H1 (cell line): ENCODE results near the gene NPY5R. TPM values are rescaled to one million over a fixed set of nuclear protein-coding genes. Genes with fewer than 3 reads are reported as not detected.

Experiments used
- CTCF ChIA-PET: fragments of 300-600 bp; sonication (Branson Sonifier 250); formaldehyde crosslinking; loops from one replicate; lab custom pipeline; 2021; ENCODE audit not compliant: partially characterized antibody; lab: Charles Lee
- POLR2A ChIA-PET: fragments of 300-600 bp; sonication (Branson Sonifier 250); formaldehyde crosslinking; loops from one replicate; lab custom pipeline; 2021; ENCODE audit warnings: inconsistent platforms; ENCODE audit not compliant: partially characterized antibody; lab: Charles Lee
- DNase-seq, 2 experiments: peaks; one replicate each; pipeline versions ENCODE4 v3.0.0 to v3.0.0-alpha.2; 2010 to 2022; ENCODE audit warnings: low spot score in 2 of 2, low read depth in 1 of 2, mixed read lengths in 1 of 2
- FAIRE-seq: peaks from 2 replicates; lab custom pipeline; 2011; peaks lifted over from hg19 to GRCh38; lab: Jason Lieb, UNC
- H2AFZ ChIP-seq: 2 replicates; pipeline ENCODE4 v1.8.1; 2012; ENCODE audit warnings: low read length, inconsistent platforms
- H2AK5ac ChIP-seq: 2 replicates; pipeline ENCODE4 v1.6.1; 2013; ENCODE audit warnings: low read depth, low read length
- H2BK120ac ChIP-seq: replicated peaks from 2 replicates; pipeline ENCODE3; 2013; ENCODE audit warnings: low read depth, low read length, inconsistent platforms
- H2BK12ac ChIP-seq: 2 replicates; pipeline ENCODE4 v1.6.1; 2013; ENCODE audit warnings: low read depth, low read length
- H2BK15ac ChIP-seq: 2 replicates; pipeline ENCODE4 v1.6.1; 2013; ENCODE audit warnings: low read length
- H2BK20ac ChIP-seq: 2 replicates; pipeline ENCODE4 v1.6.1; 2013; ENCODE audit warnings: low read length
- H2BK5ac ChIP-seq: 2 replicates; pipeline ENCODE4 v1.6.1; 2013; ENCODE audit warnings: low read depth, low read length
- H3K14ac ChIP-seq: 2 replicates; pipeline ENCODE4 v1.6.1; 2013; ENCODE audit warnings: inconsistent platforms; ENCODE audit not compliant: insufficient read length
- H3K18ac ChIP-seq: 2 replicates; pipeline ENCODE4 v1.6.1; 2013; ENCODE audit warnings: low read length; ENCODE audit errors: extremely low read depth
- H3K23ac ChIP-seq: 2 replicates; pipeline ENCODE4 v1.6.1; 2013; ENCODE audit warnings: inconsistent platforms; ENCODE audit not compliant: insufficient read length
- H3K23me2 ChIP-seq: 2 replicates; pipeline ENCODE4 v1.6.1; 2013; ENCODE audit warnings: low read depth, low read length
- H3K27ac ChIP-seq: 2 replicates; pipeline ENCODE4 v1.6.1; 2011; ENCODE audit warnings: low read depth, low read length, inconsistent platforms
- H3K27me3 ChIP-seq, 4 experiments: replicated peaks in 1 of 4; 1 replicate in 1 of 4; 2 replicates in 3 of 4; pipeline versions ENCODE4 v1.6.1 to v1.8.1; 2011 to 2013; ENCODE audit warnings: low read length in 3 of 4, mild to moderate bottlenecking in 3 of 4, inconsistent platforms in 2 of 4, mixed read lengths in 2 of 4, moderate library complexity in 1 of 4; ENCODE audit not compliant: control insufficient read depth in 3 of 4, insufficient read depth in 3 of 4; ENCODE audit errors: extremely low read depth in 1 of 4
- H3K36me3 ChIP-seq, 4 experiments: 2 replicates each; pipeline versions ENCODE4 v1.6.1 to v1.8.1; 2011 to 2013; ENCODE audit warnings: mild to moderate bottlenecking in 4 of 4, low read length in 3 of 4, moderate library complexity in 2 of 4, control low read depth in 1 of 4, inconsistent platforms in 1 of 4; ENCODE audit not compliant: insufficient read depth in 4 of 4, control insufficient read depth in 2 of 4
- H3K4ac ChIP-seq: replicated peaks from 2 replicates; pipeline ENCODE3; 2013; ENCODE audit warnings: low read length, low read depth, mixed read lengths, inconsistent platforms; ENCODE audit not compliant: insufficient read length
- H3K4me1 ChIP-seq, 4 experiments: replicated peaks in 1 of 4; 1 replicate in 1 of 4; 2 replicates in 3 of 4; pipeline versions ENCODE4 v1.6.1 to v1.8.1; 2011 to 2013; ENCODE audit warnings: low read length in 3 of 4, inconsistent platforms in 2 of 4, mixed read lengths in 1 of 4; ENCODE audit not compliant: insufficient read depth in 4 of 4, control insufficient read depth in 3 of 4
- H3K4me2 ChIP-seq, 2 experiments: 2 replicates each; pipeline versions ENCODE4 v1.6.1 to v1.8.1; 2011 to 2013; ENCODE audit warnings: low read depth in 2 of 2, low read length in 2 of 2, control low read depth in 1 of 2, inconsistent platforms in 1 of 2, mild to moderate bottlenecking in 1 of 2; ENCODE audit not compliant: insufficient read depth in 1 of 2
- H3K4me3 ChIP-seq, 4 experiments: fragments of 200-600, 300-600 bp in 1 of 4; sonication (generic), shearing (Covaris generic), sonication (Bioruptor Twin) in 1 of 4; 2 replicates each; pipeline versions ENCODE4 v1.5.1 to v1.8.1; 2011 to 2016; ENCODE audit warnings: low read length in 4 of 4, low read depth in 3 of 4, control low read depth in 2 of 4, inconsistent platforms in 2 of 4, mild to moderate bottlenecking in 2 of 4, mixed read lengths in 1 of 4, moderate library complexity in 1 of 4; ENCODE audit not compliant: insufficient read depth in 2 of 4; ENCODE audit errors: extremely low read depth in 1 of 4
- H3K56ac ChIP-seq: replicated peaks from 2 replicates; pipeline ENCODE3; 2013; ENCODE audit warnings: low read depth, mild to moderate bottlenecking, mixed read lengths, low read length, inconsistent platforms; ENCODE audit not compliant: insufficient read length
- H3K79me1 ChIP-seq: 2 replicates; pipeline ENCODE4 v1.6.1; 2013; ENCODE audit warnings: low read depth, low read length, control low read depth
- H3K79me2 ChIP-seq, 2 experiments: 2 replicates each; pipeline versions ENCODE4 v1.6.1 to v1.8.1; 2012 to 2013; ENCODE audit warnings: low read length in 2 of 2, mild to moderate bottlenecking in 2 of 2, inconsistent platforms in 1 of 2; ENCODE audit not compliant: insufficient read depth in 2 of 2, control insufficient read depth in 1 of 2
- H3K9ac ChIP-seq, 4 experiments: replicated peaks in 1 of 4; 1 replicate in 1 of 4; 2 replicates in 3 of 4; pipeline versions ENCODE4 v1.6.1 to v1.8.1; 2011 to 2013; ENCODE audit warnings: low read depth in 3 of 4, low read length in 3 of 4, control low read depth in 2 of 4, mild to moderate bottlenecking in 2 of 4, moderate library complexity in 2 of 4, inconsistent platforms in 1 of 4; ENCODE audit errors: extremely low read depth in 1 of 4
- H3K9me3 ChIP-seq, 2 experiments: 2 replicates each; pipeline versions ENCODE4 v1.6.1 to v1.8.1; 2012 to 2013; ENCODE audit warnings: mild to moderate bottlenecking in 2 of 2, moderate library complexity in 2 of 2, control low read depth in 1 of 2, inconsistent platforms in 1 of 2, low read depth in 1 of 2, low read length in 1 of 2, mixed read lengths in 1 of 2; ENCODE audit not compliant: insufficient read depth in 2 of 2
- H4K20me1 ChIP-seq, 2 experiments: replicated peaks in 1 of 2; 2 replicates each; pipeline versions ENCODE3 to v1.8.1; 2011 to 2013; ENCODE audit warnings: inconsistent platforms in 2 of 2, low read length in 2 of 2, mild to moderate bottlenecking in 1 of 2; ENCODE audit not compliant: insufficient read depth in 2 of 2, control insufficient read depth in 1 of 2
- H4K5ac ChIP-seq: 2 replicates; pipeline ENCODE4 v1.6.1; 2013; ENCODE audit warnings: low read length, low read depth, mixed read lengths, inconsistent platforms; ENCODE audit not compliant: insufficient read length
- H4K8ac ChIP-seq: 2 replicates; pipeline ENCODE4 v1.8.0; 2013; ENCODE audit warnings: mild to moderate bottlenecking, moderate library complexity, low read length, inconsistent platforms; ENCODE audit not compliant: insufficient read depth; ENCODE audit errors: extremely low read depth
- H4K91ac ChIP-seq: replicated peaks from 2 replicates; pipeline ENCODE3; 2013; ENCODE audit warnings: low read length, mixed read lengths, inconsistent platforms; ENCODE audit not compliant: insufficient read length
- CHD2 ChIP-seq: IDR thresholded peaks from 2 replicates; pipeline ENCODE4 v1.6.1; 2012; ENCODE audit warnings: low read length, improper control_type of control experiment
- EZH2 ChIP-seq: fragments of 200-600 bp; sonication (generic); IDR thresholded peaks from 2 replicates; pipeline ENCODE4 v1.7.1; 2012; ENCODE audit warnings: low read depth, mild to moderate bottlenecking, moderate library complexity, low read length, inconsistent platforms; ENCODE audit not compliant: severe bottlenecking
- SRF ChIP-seq: IDR thresholded peaks from 2 replicates; pipeline ENCODE4 v1.6.1; 2011; ENCODE audit warnings: mild to moderate bottlenecking, low read depth, low read length, moderate library complexity
- WGBS, 2 experiments: shearing (Covaris generic) in 1 of 2; methylation state at CpG; one replicate each; pipeline versions ENCODE4 v1.1.6 to v1.1.7; 2013 to 2015; ENCODE audit warnings: low lambda C conversion rate in 2 of 2, mixed read lengths in 2 of 2, inconsistent platforms in 1 of 2, low coverage in 1 of 2, missing lambda C conversion rate in 1 of 2; ENCODE audit not compliant: insufficient replicate concordance in 2 of 2, insufficient coverage in 1 of 2, insufficient read length in 1 of 2; ENCODE audit errors: extremely low coverage in 1 of 2, missing lambda C conversion rate in 1 of 2; 5-methylcytosine and 5-hydroxymethylcytosine counted together
- polyA plus RNA-seq, 7 experiments: library from polyadenylated mRNA; depleted of rRNA in 3 of 7; stranded (reverse) in 5 of 7; unstranded in 2 of 7; fragments of >200 nt in 5 of 7; fragments of 200-250 nt in 2 of 7; gene quantifications; 1 replicate in 5 of 7; 2 replicates in 1 of 7; 4 replicates in 1 of 7; pipeline versions ENCODE4 v1.2.1 to v1.2.3, GENCODE V29; 2011 to 2013; ENCODE audit warnings: missing spikeins in 2 of 7, mixed read lengths in 2 of 7
- total RNA-seq: library from RNA; stranded (reverse); fragmentation: NEBNext Ultra II Directional; extraction: Animal tissue kit (Norgen Biotek cat#: 25700); gene quantifications from 2 replicates; pipeline ENCODE4 v1.2.1, GENCODE V29; 2021

Gene NPY5R
- total and polyA plus RNA-seq, 2 of the 8 experiments (the other 6 are each of a cell fraction or from before 2014, with no cell fraction given), result 1.5 to 1.9 TPM

DNA sequence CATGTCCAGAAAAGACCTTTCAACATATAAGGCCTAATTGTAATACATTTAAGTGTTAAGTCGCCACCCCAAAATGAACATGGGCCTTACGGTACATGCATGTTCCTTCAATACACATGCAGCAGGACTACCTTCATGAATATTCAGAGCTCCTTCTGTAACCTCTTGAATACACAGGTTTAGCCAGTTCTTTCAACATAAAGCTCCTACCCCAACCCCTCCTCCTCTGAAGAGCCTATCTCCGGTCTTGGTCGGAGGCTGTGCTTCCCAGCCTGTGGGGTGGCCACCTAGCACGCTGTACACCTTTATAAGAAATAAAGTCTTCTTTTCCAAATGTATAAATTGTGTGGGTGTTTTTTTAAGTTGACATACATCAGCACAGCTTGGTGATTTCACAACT is 28.3 kb downstream of the NPY5R start:
- H4K20me1 ChIP-seq, result no peaks in the 10 kb centered on the region
- TF ChIP-seq EZH2 (no peak), CHD2 (no peak), SRF (no peak)
- H3K14ac ChIP-seq, result no peak overlapping the region
- no peak overlapping the region for H3K56ac ChIP-seq
- no peaks in the 10 kb centered on the region for H3K9me3 ChIP-seq
- no peak overlapping the region for H2BK20ac ChIP-seq
- no peak overlapping the region for H3K23ac ChIP-seq
- H4K91ac ChIP-seq, result no peak overlapping the region
- 99% methylated on average over 5 of the region's 5 CpGs; no CpG with 5 or more reads in 1 of the 2 experiments for WGBS, 2 experiments
- no peak overlapping the region for H3K4ac ChIP-seq
- no peaks in the 10 kb centered on the region for H3K23me2 ChIP-seq
- POLR2A ChIA-PET, result interaction anchor here (1.0 kb wide), 1 partner anchor 13 kb away, joined by 3 read pairs; no protein-coding TSS in a partner anchor
- H3K27me3 ChIP-seq, result no peaks in the 10 kb centered on the region
- H3K79me1 ChIP-seq, result no peaks in the 10 kb centered on the region
- no peak overlapping the region for H4K8ac ChIP-seq
- no peak overlapping the region for H2BK12ac ChIP-seq
- no peak overlapping the region for H3K9ac ChIP-seq
- DNase-seq, result no peak
- CTCF ChIA-PET, result interaction anchor here (0.9 to 2.0 kb wide), 3 partner anchors 11 to 324 kb away, joined by 3 to 9 read pairs (median 3); no protein-coding TSS in a partner anchor
- no peaks in the 10 kb centered on the region for H3K79me2 ChIP-seq
- H3K4me3 ChIP-seq, result no peak overlapping the region
- no peak overlapping the region for H2AK5ac ChIP-seq
- no peak overlapping the region for H3K27ac ChIP-seq
- no peak overlapping the region for H2BK5ac ChIP-seq
- H4K5ac ChIP-seq, result no peak overlapping the region
- H2BK120ac ChIP-seq, result no peak overlapping the region
- H3K4me2 ChIP-seq, result no peak overlapping the region
- H3K36me3 ChIP-seq, result no peaks in the 10 kb centered on the region
- H3K4me1 ChIP-seq, result 0 out of 7 replicates have a peak, but pooled peaks cover 0 to 2% (median 0%) of the 10 kb centered on the region in 4 experiments
- no peak overlapping the region for H3K18ac ChIP-seq
- no peak overlapping the region for H2BK15ac ChIP-seq
- no peak for FAIRE-seq
- peak overlapping the region; percentile 52; the same call in 1 of the 2 replicates for H2AFZ ChIP-seq
